A673 (cell line): ENCODE data around the gene LNX1. TPM values are rescaled to one million over a fixed set of nuclear protein-coding genes. Genes with fewer than 3 reads are reported as not detected.
"Not testable (repeated sequence)": the region's sequence is repeated elsewhere in the genome, so short reads cannot be mapped to it uniquely, and the experiment has no call there.

ENCODE experiments used
- BruUV-seq: library from RNA; stranded (reverse); fragments of 400-500 nt; replicated peaks from 2 replicates; lab custom pipeline; 2021; lab: Mats Ljungman, UMichigan
- CTCF ChIA-PET: fragments of 300-600 bp; sonication (Branson Sonifier 250); formaldehyde crosslinking; loops from one replicate; lab custom pipeline; 2022; ENCODE audit warnings: antibody characterized with exemption; lab: Charles Lee
- POLR2A ChIA-PET: fragments of 300-600 bp; sonication (Branson Sonifier 250); formaldehyde crosslinking; loops from one replicate; lab custom pipeline; 2022; ENCODE audit warnings: antibody characterized with exemption; ENCODE audit not compliant: low non-redundant PET; lab: Charles Lee
- DNase-seq: peaks from one replicate; pipeline ENCODE4 v3.0.0-alpha.2; 2015; ENCODE audit warnings: low spot score
- H3K27ac ChIP-seq: fragments of 200-600 bp; sonication (generic); 2 replicates; pipeline ENCODE4 v1.5.1; 2016; ENCODE audit warnings: mixed run types, low read depth, mild to moderate bottlenecking, mixed read lengths, antibody characterized with exemption, low read length; ENCODE audit not compliant: poor library complexity, severe bottlenecking
- H3K27me3 ChIP-seq: fragments of 200-600 bp; sonication (generic); replicated peaks from 2 replicates; pipeline ENCODE4 v1.6.1; 2017; ENCODE audit warnings: mixed run types, low read depth, mild to moderate bottlenecking, mixed read lengths, antibody characterized with exemption, low read length; ENCODE audit not compliant: insufficient read depth, poor library complexity
- H3K36me3 ChIP-seq: fragments of 200-600 bp; sonication (generic); 2 replicates; pipeline ENCODE4 v1.6.1; 2016; ENCODE audit warnings: mixed run types, mild to moderate bottlenecking, mixed read lengths, antibody characterized with exemption, low read length; ENCODE audit not compliant: insufficient read depth, poor library complexity, severe bottlenecking
- H3K4me1 ChIP-seq: fragments of 200-600 bp; sonication (generic); 2 replicates; pipeline ENCODE4 v1.6.1; 2017; ENCODE audit warnings: mixed run types, mild to moderate bottlenecking, mixed read lengths, antibody characterized with exemption, low read length; ENCODE audit not compliant: insufficient read depth, poor library complexity, severe bottlenecking
- H3K4me3 ChIP-seq: fragments of 200-600 bp; sonication (generic); 2 replicates; pipeline ENCODE4 v1.5.1; 2016; ENCODE audit warnings: low read depth, mixed run types, mild to moderate bottlenecking, mixed read lengths, low read length; ENCODE audit not compliant: poor library complexity, severe bottlenecking
- H3K9me3 ChIP-seq: fragments of 200-600 bp; sonication (generic); 2 replicates; pipeline ENCODE4 v1.6.1; 2016; ENCODE audit warnings: mixed run types, low read depth, mild to moderate bottlenecking, mixed read lengths, antibody characterized with exemption, low read length; ENCODE audit not compliant: poor library complexity, severe bottlenecking
- CTCF ChIP-seq: fragments of 300-800, 200-600 bp; sonication (generic); conservative IDR thresholded peaks from 2 replicates; pipeline ENCODE4 v1.5.1; 2017; ENCODE audit warnings: low read depth, mild to moderate bottlenecking, antibody characterized with exemption, low read length, moderate library complexity, mixed read lengths
- EZH2 ChIP-seq: fragments of 200-600 bp; sonication (generic); IDR thresholded peaks from 2 replicates; pipeline ENCODE4 v1.6.1; 2017; ENCODE audit warnings: borderline replicate concordance, low read depth, mild to moderate bottlenecking, mixed read lengths, antibody characterized with exemption, low read length; ENCODE audit not compliant: poor library complexity, severe bottlenecking
- intact Hi-C: fragments of 100-400 bp; cut with micrococcal nuclease; formaldehyde crosslinking; loops from one replicate; pipeline ENCODE4 v1.10.0; 2022; ENCODE audit not compliant: unreplicated experiment
- total RNA-seq: library from RNA; stranded (reverse); gene quantifications from 2 replicates; pipeline ENCODE4 v1.2.3, GENCODE V29; 2021

Gene LNX1
- total RNA-seq, 1 experiment from 2014 or later: not detected

DNA sequence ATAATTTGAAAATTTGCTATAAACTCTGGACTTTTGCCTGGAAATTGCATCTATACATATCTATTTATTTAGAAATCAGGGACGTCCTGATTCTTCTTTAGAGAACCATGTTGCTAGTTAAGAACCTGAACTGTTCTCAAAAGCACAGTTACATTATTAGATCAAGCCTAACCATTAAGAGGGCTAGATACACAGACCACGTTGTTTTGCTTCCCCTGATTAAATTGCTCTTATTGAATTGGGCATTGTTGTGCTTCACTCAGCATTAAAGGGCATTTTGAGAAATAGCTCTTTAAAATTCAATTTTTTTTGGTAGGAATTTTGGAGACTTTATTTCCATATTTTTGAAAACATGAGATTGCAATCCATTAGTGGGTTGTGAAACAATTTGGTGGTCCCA is 169.5 kb downstream of the LNX1 start:
- no peak for DNase-seq
- Histone ChIP-seq H3K36me3 (no peaks in the 10 kb centered on the region), H3K9me3 (no peaks in the 10 kb centered on the region), H3K4me3 (no peak overlapping the region), H3K4me1 (no peaks in the 10 kb centered on the region), H3K27me3 (no peaks in the 10 kb centered on the region), H3K27ac (no peak overlapping the region)
- intact Hi-C loops: no loop called here
- ChIA-PET POLR2A (interaction anchor here (0.6 kb wide), 1 partner anchor 996 kb away, joined by 3 read pairs; no protein-coding TSS in a partner anchor), CTCF (no interaction called here)
- BruUV-seq: no TSS peak
- TF ChIP-seq EZH2 (no peak), CTCF (no peak)

DNA sequence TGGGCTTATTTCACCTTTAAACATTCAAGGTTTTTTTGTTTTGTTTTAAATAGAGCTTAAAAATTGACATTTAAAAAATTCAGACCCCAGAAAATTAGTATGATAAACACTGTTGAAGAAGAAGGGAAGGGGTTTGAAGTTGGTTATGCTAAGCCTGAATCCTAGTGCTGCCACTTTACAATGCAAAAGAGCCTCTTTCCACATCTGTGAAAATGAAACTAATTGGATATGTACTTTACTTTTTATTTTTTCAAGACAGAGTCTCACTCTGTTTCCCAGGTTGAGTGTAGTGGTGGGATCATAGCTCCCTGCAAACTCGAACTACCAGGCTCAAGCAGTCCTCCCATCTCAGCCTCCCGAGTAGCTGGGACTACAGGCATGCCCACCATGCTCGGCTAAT is 172.1 kb downstream of the LNX1 start:
- ChIA-PET POLR2A (no interaction called here), CTCF (no interaction called here)
- peaks cover 3% of the 10 kb centered on the region for H3K36me3 ChIP-seq
- no TSS peak for BruUV-seq
- no peaks in the 10 kb centered on the region for H3K27me3 ChIP-seq
- no peaks in the 10 kb centered on the region for H3K9me3 ChIP-seq
- H3K4me3 ChIP-seq: no peak overlapping the region
- intact Hi-C loops: no loop called here
- TF ChIP-seq EZH2 (no peak), CTCF (no peak)
- no peaks in the 10 kb centered on the region for H3K4me1 ChIP-seq
- DNase-seq: no peak
- H3K27ac ChIP-seq: no peak overlapping the region

- H3K36me3 ChIP-seq, H3K9me3 ChIP-seq, DNase-seq, BruUV-seq, CTCF ChIA-PET, H3K4me1 ChIP-seq, H3K4me3 ChIP-seq, intact Hi-C loops, H3K27ac ChIP-seq, POLR2A ChIA-PET, H3K27me3 ChIP-seq: not testable (repeated sequence)
Observed at GRCh38 chr4:53409479-53409878, 181.8 kb downstream of the LNX1 start.

Other genes with a start within 250 kb of the LNX1 start
- 7.3 and 8.4 TPM in 2 replicates for gene SCFD2, start 225.4 kb downstream of the LNX1 start, total RNA-seq
- 30.9 and 40.0 TPM in 2 replicates for gene FIP1L1, start 213.8 kb downstream of the LNX1 start, total RNA-seq